CD4-positive, alpha-beta T cell (primary cell): ENCODE measurements around the gene PHLDB1. TPM values are rescaled to one million over a fixed set of nuclear protein-coding genes. Genes with fewer than 3 reads are reported as not detected.

Experiments used
- ATAC-seq: fragments of 200-7000 bp; cut with Tn5 transposase; one replicate; pipeline ENCODE4 v1.10.0; 2022; ENCODE audit warnings: mild to moderate bottlenecking; ENCODE audit not compliant: poor library complexity
- CTCF ChIA-PET: fragments of 350-600 bp; sonication (Branson Sonifier 250); formaldehyde crosslinking; loops from one replicate; lab custom pipeline; 2021; ENCODE audit warnings: antibody characterized with exemption, inconsistent platforms; lab: Charles Lee
- POLR2A ChIA-PET: fragments of 350-600 bp; sonication (Branson Sonifier 250); formaldehyde crosslinking; loops from one replicate; lab custom pipeline; 2021; ENCODE audit warnings: antibody characterized with exemption, inconsistent platforms; lab: Charles Lee
- DNase-seq, 14 experiments: peaks; one replicate each; pipeline ENCODE4 v3.0.0-alpha.2; 2013 to 2020; ENCODE audit warnings: mixed read lengths in 2 of 14
- H3K27ac ChIP-seq, 2 donors: one replicate each; pipeline versions ENCODE4 v1.5.1 to v1.7.0; 2013; ENCODE audit warnings: low read length in 2 of 2, low read depth in 1 of 2, mild to moderate bottlenecking in 1 of 2
- H3K27me3 ChIP-seq, 2 experiments: 1 replicate in 1 of 2; 2 replicates in 1 of 2; pipeline versions ENCODE4 v1.6.1 to v1.7.0; 2013; ENCODE audit warnings: low read length in 2 of 2, control low read depth in 1 of 2, mild to moderate bottlenecking in 1 of 2, moderate library complexity in 1 of 2; ENCODE audit not compliant: insufficient read depth in 2 of 2, control insufficient read depth in 1 of 2
- H3K36me3 ChIP-seq: one replicate; pipeline ENCODE4 v1.6.1; 2013; ENCODE audit warnings: low read length, control low read depth; ENCODE audit not compliant: insufficient read depth
- H3K4me1 ChIP-seq: one replicate; pipeline ENCODE4 v1.6.1; 2013; ENCODE audit warnings: low read length, control low read depth; ENCODE audit not compliant: insufficient read depth
- H3K4me3 ChIP-seq: one replicate; pipeline ENCODE4 v1.5.1; 2013; ENCODE audit warnings: mild to moderate bottlenecking, low read length, moderate library complexity
- H3K9me3 ChIP-seq, 2 experiments: 1 replicate in 1 of 2; 2 replicates in 1 of 2; pipeline versions ENCODE4 v1.6.1 to v1.7.0; 2013; ENCODE audit warnings: low read length in 2 of 2, mild to moderate bottlenecking in 2 of 2, control low read depth in 1 of 2, moderate library complexity in 1 of 2; ENCODE audit not compliant: control insufficient read depth in 1 of 2, insufficient read depth in 1 of 2
- H3K27ac Mint-ChIP-seq: one replicate; pipeline ENCODE4 v1.8.0; 2020; ENCODE audit warnings: mixed read lengths
- H3K27me3 Mint-ChIP-seq: one replicate; pipeline ENCODE4 v1.8.0; 2021; ENCODE audit warnings: mixed read lengths
- H3K36me3 Mint-ChIP-seq: one replicate; pipeline ENCODE4 v1.8.0; 2021; ENCODE audit warnings: low read depth, mixed read lengths
- H3K4me1 Mint-ChIP-seq: one replicate; pipeline ENCODE4 v1.8.0; 2021; ENCODE audit warnings: low read depth, mixed read lengths
- H3K4me3 Mint-ChIP-seq: one replicate; pipeline ENCODE4 v1.8.0; 2020; ENCODE audit warnings: mild to moderate bottlenecking, mixed read lengths
- H3K9me3 Mint-ChIP-seq: one replicate; pipeline ENCODE4 v1.8.0; 2020; ENCODE audit warnings: mixed read lengths
- CTCF ChIP-seq: fragments of 200-600 bp; IDR thresholded peaks from one replicate; pipeline ENCODE4 v1.8.0; 2022; ENCODE audit warnings: antibody characterized with exemption, mild to moderate bottlenecking
- intact Hi-C, 2 experiments: fragments of 100-400 bp; cut with DNase I in 1 of 2; cut with micrococcal nuclease in 1 of 2; formaldehyde crosslinking; loops; one replicate each; pipeline versions ENCODE4 v1.15.1 to v1.9.0; 2023 to 2025; cut with DNase I, micrococcal nuclease
- total RNA-seq, 174 experiments: library from RNA in 2 of 174; stranded (reverse) in 2 of 174; gene quantifications; one replicate each; pipeline ENCODE4 v1.2.3 and lab custom pipeline; 2021 to 2026

PHLDB1 gene
- total RNA-seq, 2 experiments from 2014 or later = 1.8 to 2.3 TPM

GRCh38 chr11:118694771-118695170 is 87.4 kb downstream of the PHLDB1 start:
- DNase-seq (no peak), ATAC-seq (no peak)
- Histone ChIP-seq H3K4me1 (peaks cover 89% of the 10 kb centered on the region), H3K27ac (no peak overlapping the region), H3K4me3 (no peak overlapping the region), H3K36me3 (no peaks in the 10 kb centered on the region), H3K27me3 (no peaks in the 10 kb centered on the region), H3K9me3 (peaks cover 0 to 6% of the 10 kb centered on the region in 2 experiments)
- Mint-ChIP-seq H3K9me3 (no peaks in the 10 kb centered on the region), H3K4me3 (no peak overlapping the region), H3K4me1 (peaks cover 76% of the 10 kb centered on the region), H3K27me3 (no peaks in the 10 kb centered on the region), H3K36me3 (no peaks in the 10 kb centered on the region), H3K27ac (peak overlapping the region; percentile 66)
- POLR2A ChIA-PET = interaction anchor here (1.5 to 5.9 kb wide), 3 partner anchors 10 to 201 kb away, joined by 5 to 55 read pairs (median 5); partner anchors contain the start of gene DDX6
- CTCF ChIA-PET = interaction anchor here (1.4 kb wide), 1 partner anchor 95 kb away, joined by 3 read pairs; no protein-coding TSS in a partner anchor
- intact Hi-C loops = loop anchor here (5.0 to 10.0 kb wide), 4 partner anchors 53 to 260 kb away; partner anchors contain the start of genes DDX6 (in 1 of the 2) and UPK2 (in 1 of the 2)
- TF ChIP-seq CTCF = no peak

- peak overlapping the region in 1 of 2 donors; percentile 16 for H3K27ac ChIP-seq
- Mint-ChIP-seq H3K4me1 (peaks cover 69% of the 10 kb centered on the region), H3K9me3 (peaks cover 3% of the 10 kb centered on the region), H3K4me3 (no peak overlapping the region), H3K27ac (peak overlapping the region; percentile 97), H3K36me3 (no peaks in the 10 kb centered on the region), H3K27me3 (no peaks in the 10 kb centered on the region)
- no peaks in the 10 kb centered on the region for H3K36me3 ChIP-seq
- TF ChIP-seq CTCF = no peak
- intact Hi-C loops = loop anchor here in 1 of 2 experiments (5.0 to 10.0 kb wide), 2 partner anchors 181 to 258 kb away; partner anchors contain the start of gene UPK2
- peaks cover 85% of the 10 kb centered on the region for H3K4me1 ChIP-seq
- ChIA-PET CTCF (no interaction called here), POLR2A (interaction anchor here (0.9 to 5.9 kb wide), 3 partner anchors 8 to 229 kb away, joined by 3 to 55 read pairs (median 4); partner anchors contain the start of gene BCL9L)
- H3K27me3 ChIP-seq = no peaks in the 10 kb centered on the region
- ATAC-seq = no peak
- no peak overlapping the region for H3K4me3 ChIP-seq
- peaks cover 0 to 13% of the 10 kb centered on the region in 2 experiments for H3K9me3 ChIP-seq
- no peak for DNase-seq
Measured at GRCh38 chr11:118696673-118697226, 89.3 kb downstream of the PHLDB1 start.

GRCh38 chr11:118697346-118697745 is 89.9 kb downstream of the PHLDB1 start:
- Histone ChIP-seq H3K27me3 (no peaks in the 10 kb centered on the region), H3K9me3 (peaks cover 0 to 13% of the 10 kb centered on the region in 2 experiments), H3K4me3 (no peak overlapping the region), H3K4me1 (peaks cover 79% of the 10 kb centered on the region), H3K36me3 (no peaks in the 10 kb centered on the region), H3K27ac (peak overlapping the region in 1 of 2 donors; percentile 16)
- no peak for TF ChIP-seq CTCF
- intact Hi-C loops = loop anchor here in 1 of 2 experiments (5.0 to 10.0 kb wide), 2 partner anchors 180 to 257 kb away; partner anchors contain the start of gene UPK2
- Mint-ChIP-seq H3K27ac (peak overlapping the region; percentile 97), H3K4me3 (no peak overlapping the region), H3K4me1 (peaks cover 63% of the 10 kb centered on the region), H3K27me3 (no peaks in the 10 kb centered on the region), H3K36me3 (no peaks in the 10 kb centered on the region), H3K9me3 (peaks cover 3% of the 10 kb centered on the region)
- no peak for DNase-seq
- POLR2A ChIA-PET = interaction anchor here (0.9 to 5.9 kb wide), 3 partner anchors 8 to 229 kb away, joined by 3 to 55 read pairs (median 4); partner anchors contain the start of gene BCL9L
- CTCF ChIA-PET = no interaction called here
- no peak for ATAC-seq
